Measurements from ENCODE around the gene SLC39A1. TPM values are rescaled to one million over a fixed set of nuclear protein-coding genes. Genes with fewer than 3 reads are reported as not detected.

SLC39A1 gene
- total and polyA plus RNA-seq, 2 experiments from 2014 or later = 87.3 to 220 TPM

- no peak for TF ChIP-seq EZH2 (IDR thresholded peaks at IDR 0.05; ENCODE audit: low read depth, unreplicated experiment)
- no peak for TF ChIP-seq CREB1 (CRISPR knock-in tag; IDR thresholded peaks at IDR 0.05; ENCODE audit: low read depth)
- TF ChIP-seq, protein P1, sequence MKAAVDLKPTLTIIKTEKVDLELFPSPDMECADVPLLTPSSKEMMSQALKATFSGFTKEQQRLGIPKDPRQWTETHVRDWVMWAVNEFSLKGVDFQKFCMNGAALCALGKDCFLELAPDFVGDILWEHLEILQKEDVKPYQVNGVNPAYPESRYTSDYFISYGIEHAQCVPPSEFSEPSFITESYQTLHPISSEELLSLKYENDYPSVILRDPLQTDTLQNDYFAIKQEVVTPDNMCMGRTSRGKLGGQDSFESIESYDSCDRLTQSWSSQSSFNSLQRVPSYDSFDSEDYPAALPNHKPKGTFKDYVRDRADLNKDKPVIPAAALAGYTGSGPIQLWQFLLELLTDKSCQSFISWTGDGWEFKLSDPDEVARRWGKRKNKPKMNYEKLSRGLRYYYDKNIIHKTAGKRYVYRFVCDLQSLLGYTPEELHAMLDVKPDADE (IDR thresholded peaks at IDR 0.05) = no peak
- TF ChIP-seq, protein P2, sequence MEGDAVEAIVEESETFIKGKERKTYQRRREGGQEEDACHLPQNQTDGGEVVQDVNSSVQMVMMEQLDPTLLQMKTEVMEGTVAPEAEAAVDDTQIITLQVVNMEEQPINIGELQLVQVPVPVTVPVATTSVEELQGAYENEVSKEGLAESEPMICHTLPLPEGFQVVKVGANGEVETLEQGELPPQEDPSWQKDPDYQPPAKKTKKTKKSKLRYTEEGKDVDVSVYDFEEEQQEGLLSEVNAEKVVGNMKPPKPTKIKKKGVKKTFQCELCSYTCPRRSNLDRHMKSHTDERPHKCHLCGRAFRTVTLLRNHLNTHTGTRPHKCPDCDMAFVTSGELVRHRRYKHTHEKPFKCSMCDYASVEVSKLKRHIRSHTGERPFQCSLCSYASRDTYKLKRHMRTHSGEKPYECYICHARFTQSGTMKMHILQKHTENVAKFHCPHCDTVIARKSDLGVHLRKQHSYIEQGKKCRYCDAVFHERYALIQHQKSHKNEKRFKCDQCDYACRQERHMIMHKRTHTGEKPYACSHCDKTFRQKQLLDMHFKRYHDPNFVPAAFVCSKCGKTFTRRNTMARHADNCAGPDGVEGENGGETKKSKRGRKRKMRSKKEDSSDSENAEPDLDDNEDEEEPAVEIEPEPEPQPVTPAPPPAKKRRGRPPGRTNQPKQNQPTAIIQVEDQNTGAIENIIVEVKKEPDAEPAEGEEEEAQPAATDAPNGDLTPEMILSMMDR (conservative IDR thresholded peaks at IDR 0.05; ENCODE audit: low read depth in 2 of 2) = no peak
- TF ChIP-seq NANOG (IDR thresholded peaks at IDR 0.05; ENCODE audit: borderline replicate concordance) = no peak
Measured at GRCh38 chr1:153942766-153943549, 20.4 kb downstream of the SLC39A1 start (continued).

GRCh38 chr1:153941826-153942725, 21.3 kb downstream of the SLC39A1 start:
- no peaks in the 10 kb centered on the region for H4K20me1 ChIP-seq (replicated peaks; ENCODE audit: insufficient read depth)
- no peak overlapping the region for H3K27ac ChIP-seq (ENCODE audit: low read depth)
- Mint-ChIP-seq H3K36me3 (ENCODE audit: low read depth) (peaks cover 51% of the 10 kb centered on the region), H3K4me1 (peaks cover 11% of the 10 kb centered on the region), H3K27ac (no peak overlapping the region), H3K4me3 (no peak overlapping the region), H3K27me3 (ENCODE audit: insufficient read depth, low read depth, poor library complexity) (peaks cover 19% of the 10 kb centered on the region), H3K9me3 (no peaks in the 10 kb centered on the region; the same call in 2 of the 3 replicates)
- H3K36me3 ChIP-seq (ENCODE audit: insufficient read depth) = peaks cover 10% of the 10 kb centered on the region
- H3K4me2 ChIP-seq = no peak overlapping the region
- H2AFZ ChIP-seq = no peak overlapping the region
- peaks cover 9% of the 10 kb centered on the region; the same call in 1 of the 2 replicates for H3K4me1 ChIP-seq (ENCODE audit: insufficient read depth)
- DNase-seq (ENCODE audit: low spot score) (no peak), ATAC-seq (no peak)
- no peaks in the 10 kb centered on the region for H3K27me3 ChIP-seq (ENCODE audit: insufficient read depth)
- no peaks in the 10 kb centered on the region for H3K9me2 ChIP-seq (ENCODE audit: insufficient read depth)
- H3K4me3 ChIP-seq = no peak overlapping the region
- H3K79me2 ChIP-seq (replicated peaks; ENCODE audit: insufficient read depth) = peaks cover 16% of the 10 kb centered on the region
- peaks cover 4% of the 10 kb centered on the region; the same call in 1 of the 2 replicates for H3F3A ChIP-seq (replicated peaks; ENCODE audit: low read depth)
- TF ChIP-seq ZNF331 (CRISPR knock-in tag; IDR thresholded peaks at IDR 0.05; ENCODE audit: low read depth) = no peak
- no peak for TF ChIP-seq POLR2AphosphoS5 (IDR thresholded peaks at IDR 0.05; ENCODE audit: low read depth)
- TF ChIP-seq, protein P1 (IDR thresholded peaks at IDR 0.05) = no peak
- no peak for TF ChIP-seq ZNF114 (CRISPR knock-in tag; IDR thresholded peaks at IDR 0.05)
- TF ChIP-seq STAT1 (IDR thresholded peaks at IDR 0.05; ENCODE audit: unreplicated experiment) = no peak
- no peak for TF ChIP-seq NANOG (IDR thresholded peaks at IDR 0.05; ENCODE audit: borderline replicate concordance)
- no peak for TF ChIP-seq EZH2 (IDR thresholded peaks at IDR 0.05; ENCODE audit: low read depth, unreplicated experiment)
- TF ChIP-seq, protein P2 (conservative IDR thresholded peaks at IDR 0.05; ENCODE audit: low read depth in 2 of 2) = no peak
- no peak for TF ChIP-seq REST (IDR thresholded peaks at IDR 0.05; ENCODE audit: unreplicated experiment)
- TF ChIP-seq CREB1 (CRISPR knock-in tag; IDR thresholded peaks at IDR 0.05; ENCODE audit: low read depth) = no peak
- TF ChIP-seq EZH2phosphoT487 (IDR thresholded peaks at IDR 0.05; ENCODE audit: unreplicated experiment) = no peak
- no peak for TF ChIP-seq JUNB (IDR thresholded peaks at IDR 0.05; ENCODE audit: unreplicated experiment)
